ENCODE results near the gene RRAGC. TPM values are rescaled to one million over a fixed set of nuclear protein-coding genes. Genes with fewer than 3 reads are reported as not detected.
A peak's percentile ranks its signal among the peaks of the same experiment; 100 is the strongest.

Gene RRAGC
- total RNA-seq, 4 donors from 2014 or later: 14.2 to 20.0 (median 17.5) TPM

DNA sequence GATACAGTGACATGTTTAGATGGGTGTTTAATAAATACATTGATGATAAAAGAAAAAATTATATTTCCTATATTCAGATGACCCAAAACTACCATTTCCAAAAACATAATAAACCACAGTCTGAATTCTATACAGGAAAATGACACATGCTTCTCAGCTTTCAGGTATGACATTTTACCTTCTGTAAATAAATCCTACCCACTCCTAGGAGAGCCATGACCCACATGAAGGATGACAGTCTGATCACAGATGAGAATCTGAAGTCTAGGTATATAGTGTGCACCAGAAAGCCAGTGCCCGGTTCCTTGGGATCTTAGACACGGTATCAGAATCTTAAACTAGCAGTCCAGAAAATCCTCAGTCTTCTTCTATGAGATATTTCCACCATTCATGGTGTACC, 25.5 kb upstream of the RRAGC start:
- H3K9me3 ChIP-seq: no peaks in the 10 kb centered on the region
- no peak overlapping the region for H3K4me3 ChIP-seq
- TF ChIP-seq, protein P1, sequence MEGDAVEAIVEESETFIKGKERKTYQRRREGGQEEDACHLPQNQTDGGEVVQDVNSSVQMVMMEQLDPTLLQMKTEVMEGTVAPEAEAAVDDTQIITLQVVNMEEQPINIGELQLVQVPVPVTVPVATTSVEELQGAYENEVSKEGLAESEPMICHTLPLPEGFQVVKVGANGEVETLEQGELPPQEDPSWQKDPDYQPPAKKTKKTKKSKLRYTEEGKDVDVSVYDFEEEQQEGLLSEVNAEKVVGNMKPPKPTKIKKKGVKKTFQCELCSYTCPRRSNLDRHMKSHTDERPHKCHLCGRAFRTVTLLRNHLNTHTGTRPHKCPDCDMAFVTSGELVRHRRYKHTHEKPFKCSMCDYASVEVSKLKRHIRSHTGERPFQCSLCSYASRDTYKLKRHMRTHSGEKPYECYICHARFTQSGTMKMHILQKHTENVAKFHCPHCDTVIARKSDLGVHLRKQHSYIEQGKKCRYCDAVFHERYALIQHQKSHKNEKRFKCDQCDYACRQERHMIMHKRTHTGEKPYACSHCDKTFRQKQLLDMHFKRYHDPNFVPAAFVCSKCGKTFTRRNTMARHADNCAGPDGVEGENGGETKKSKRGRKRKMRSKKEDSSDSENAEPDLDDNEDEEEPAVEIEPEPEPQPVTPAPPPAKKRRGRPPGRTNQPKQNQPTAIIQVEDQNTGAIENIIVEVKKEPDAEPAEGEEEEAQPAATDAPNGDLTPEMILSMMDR (IDR thresholded peaks at IDR 0.05): no peak
- TF ChIP-seq EP300 (IDR thresholded peaks at IDR 0.05) (no peak), POLR2A (IDR thresholded peaks at IDR 0.05) (no peak)
- no peak overlapping the region for H3K27ac ChIP-seq
- WGBS, 2 donors: 98% methylated on average over 2 of the region's 2 CpGs
- no peaks in the 10 kb centered on the region for H3K4me1 ChIP-seq
- no peaks in the 10 kb centered on the region for H3K27me3 ChIP-seq
- no peak for DNase-seq (ENCODE audit: low spot score in 2 of 2)
- H3K36me3 ChIP-seq: no peaks in the 10 kb centered on the region

DNA sequence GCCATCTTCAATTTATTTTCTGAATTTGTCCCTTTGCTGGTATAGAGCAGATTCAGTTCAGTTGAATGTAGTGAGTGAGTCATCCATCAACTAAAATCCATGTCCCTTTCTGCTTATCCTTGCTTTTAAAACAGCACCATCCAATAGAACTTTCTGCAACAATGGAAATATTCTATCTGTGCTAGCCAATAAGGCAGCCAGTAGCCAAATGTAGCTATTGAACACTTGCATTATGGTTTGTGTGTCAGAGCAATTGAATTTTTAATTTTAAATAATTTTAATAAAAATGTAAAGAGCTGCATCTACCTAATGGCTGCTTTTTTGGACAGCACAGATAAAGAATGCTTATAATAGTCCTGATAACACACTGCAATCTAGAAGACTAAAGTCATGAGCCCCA, 21.9 kb upstream of the RRAGC start, which contains the start of gene GJA9:
TSS of gene GJA9 (minus strand) at position 101 of the 400 bp plus-strand sequence. CDS start 5,489 bp downstream, outside the sequence.
- no peak for TF ChIP-seq EP300 (IDR thresholded peaks at IDR 0.05)
- Histone ChIP-seq H3K36me3 (no peaks in the 10 kb centered on the region), H3K4me1 (no peaks in the 10 kb centered on the region), H3K27ac (no peak within 1 kb of the TSS), H3K9me3 (no peaks in the 10 kb centered on the region), H3K27me3 (no peaks in the 10 kb centered on the region), H3K4me3 (no peak within 1 kb of the TSS)
- DNase-seq (ENCODE audit: low spot score in 2 of 2): no peak

DNA sequence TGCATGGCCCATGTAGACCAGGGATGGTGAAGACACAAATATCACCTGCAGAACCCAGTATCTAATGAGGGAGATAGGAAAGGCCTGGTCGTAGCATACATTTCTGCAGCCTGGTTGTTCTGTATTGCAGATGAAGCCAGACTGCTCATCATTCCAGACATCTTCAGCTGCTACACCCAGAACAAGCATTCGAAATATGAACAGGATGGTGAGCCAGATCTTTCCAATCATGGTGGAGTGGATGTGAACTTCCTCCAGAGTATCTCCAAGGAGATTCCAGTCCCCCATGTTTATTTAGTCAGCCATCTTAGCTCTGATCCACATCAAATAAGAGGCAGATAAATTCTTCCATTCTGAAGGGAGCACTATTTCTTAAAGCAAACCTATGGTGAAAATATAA, 16.2 kb upstream of the RRAGC start:
- no peaks in the 10 kb centered on the region for H3K27me3 ChIP-seq
- H3K4me1 ChIP-seq: peaks cover 0 to 28% (median 10%) of the 10 kb centered on the region in 4 donors
- H3K4me3 ChIP-seq: no peak overlapping the region
- WGBS, 2 donors: 70 to 76% methylated on average over 2 of the region's 2 CpGs
- no peak overlapping the region for H3K27ac ChIP-seq
- DNase-seq (ENCODE audit: low spot score in 2 of 2): no peak
- no peak for TF ChIP-seq EP300 (IDR thresholded peaks at IDR 0.05)
- H3K36me3 ChIP-seq: no peaks in the 10 kb centered on the region
- H3K9me3 ChIP-seq: no peaks in the 10 kb centered on the region

DNA sequence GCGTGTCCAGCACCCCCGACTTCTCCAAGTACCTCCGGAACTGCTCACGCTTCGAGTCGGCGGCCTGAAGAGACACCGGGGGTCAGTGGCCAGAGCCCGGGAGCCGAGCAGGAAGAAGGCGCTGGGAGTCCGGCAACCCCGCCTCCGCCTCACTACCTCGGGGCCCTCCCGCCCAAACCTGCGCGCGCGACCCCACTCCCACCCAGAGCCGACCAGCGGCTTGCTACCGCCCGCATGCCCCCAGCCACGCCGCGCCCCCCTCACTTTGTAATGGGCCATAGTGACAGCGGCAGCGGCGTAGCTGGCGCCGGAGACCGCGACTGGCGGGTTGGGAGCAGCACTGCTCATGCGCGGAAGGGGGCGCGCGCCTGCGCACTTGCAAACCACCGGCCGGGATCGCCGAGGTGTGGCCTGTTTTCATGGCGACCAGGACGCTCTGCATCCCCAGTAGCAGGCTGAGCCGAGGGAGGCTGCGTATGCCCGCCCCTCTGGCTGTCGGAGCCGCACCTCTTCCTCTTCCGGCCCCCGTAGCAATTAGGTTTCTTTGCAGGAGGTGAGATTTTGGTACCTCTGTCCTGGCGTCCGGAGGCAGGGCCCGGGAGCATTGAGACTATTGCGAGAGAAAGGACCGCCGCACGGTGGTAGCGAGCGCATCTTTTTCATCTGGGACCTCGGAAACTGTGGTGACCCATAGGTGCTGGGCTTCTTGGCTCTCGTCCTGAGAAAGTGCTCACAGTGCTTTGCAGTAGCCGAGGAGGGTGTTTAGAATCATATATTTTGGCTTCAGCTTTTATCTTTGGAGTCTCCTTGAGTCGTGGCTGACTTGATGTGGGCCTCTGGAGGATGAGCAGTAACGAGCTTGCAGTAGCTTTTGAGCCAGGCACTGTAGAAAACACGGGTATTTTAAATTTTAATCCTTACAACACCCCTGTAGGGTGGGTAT, 13.7 kb upstream of the RRAGC start, which contains the start of gene MYCBP:
TSS of gene MYCBP (minus strand) at position 322 of the 943 bp plus-strand sequence. CDS start at position 279, 43 bp downstream.
- Histone ChIP-seq H3K27me3 (no peaks in the 10 kb centered on the region), H3K36me3 (no peaks in the 10 kb centered on the region), H3K27ac (peak within 1 kb of the TSS in 3 of 4 donors; percentile 18 to 71 (median 65)), H3K9me3 (no peaks in the 10 kb centered on the region), H3K4me1 (peaks cover 0 to 28% (median 10%) of the 10 kb centered on the region in 4 donors), H3K4me3 (peak within 1 kb of the TSS; percentile 73 to 83 (median 74))
- 1% methylated on average over 33 to 45 of the region's 69 CpGs for WGBS, 2 donors
- peak; percentile 85 to 87 for DNase-seq (ENCODE audit: low spot score in 2 of 2)
- TF ChIP-seq POLR2A (IDR thresholded peaks at IDR 0.05) (peak in 1 of 2 donors; percentile 32), EP300 (IDR thresholded peaks at IDR 0.05) (peak; percentile 80 to 89)
- TF ChIP-seq, protein P1 (IDR thresholded peaks at IDR 0.05): peak in 4 of 5 experiments; percentile 10 to 62 (median 49)

DNA sequence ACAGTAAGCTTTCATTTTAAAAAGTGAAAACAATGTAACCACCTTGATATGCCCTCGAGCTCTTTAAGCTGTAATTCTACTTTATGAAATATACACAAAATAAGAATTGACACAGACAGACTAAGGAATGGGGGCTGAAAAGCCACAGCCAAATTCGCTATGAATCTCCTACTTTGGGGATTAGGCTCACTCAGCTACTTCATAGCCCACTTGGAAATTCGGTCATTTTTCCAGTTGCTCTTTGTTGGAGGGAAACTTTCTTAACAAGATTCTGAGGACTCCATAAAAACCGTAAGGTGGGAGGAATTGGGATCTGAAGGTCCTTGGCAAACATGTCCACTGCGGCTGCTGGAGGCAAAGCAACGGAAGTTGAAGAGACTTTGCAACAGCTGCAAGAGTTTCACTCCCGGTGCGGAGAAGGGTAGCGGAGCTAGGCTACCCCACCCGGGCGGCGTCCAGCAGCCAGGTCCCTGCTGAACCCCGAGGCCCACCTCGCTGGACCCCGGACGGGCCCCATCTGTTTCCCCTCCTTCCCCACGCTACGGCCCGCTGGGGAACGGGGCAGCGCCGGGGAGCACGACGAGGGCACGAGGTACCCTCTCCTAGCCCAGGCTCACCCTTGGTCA, 12.9 kb upstream of the RRAGC start:
- no peak for DNase-seq (ENCODE audit: low spot score in 2 of 2)
- 5 to 17% methylated on average over 11 to 25 of the region's 25 CpGs for WGBS, 2 donors
- peak overlapping the region; percentile 73 to 83 (median 74) for H3K4me3 ChIP-seq
- no peaks in the 10 kb centered on the region for H3K9me3 ChIP-seq
- TF ChIP-seq EP300 (IDR thresholded peaks at IDR 0.05): no peak
- TF ChIP-seq POLR2A (IDR thresholded peaks at IDR 0.05): no peak
- TF ChIP-seq, protein P1 (IDR thresholded peaks at IDR 0.05): no peak
- peak overlapping the region in 3 of 4 donors; percentile 8 to 65 (median 48) for H3K27ac ChIP-seq
- H3K36me3 ChIP-seq: peaks cover 0 to 2% (median 0%) of the 10 kb centered on the region in 3 donors
- no peaks in the 10 kb centered on the region for H3K27me3 ChIP-seq
- peaks cover 0 to 28% (median 10%) of the 10 kb centered on the region in 4 donors for H3K4me1 ChIP-seq
